Skin epidermis (tissue), 12 donors: ENCODE measurements around the gene OR10A6.

Experiments
- H3K27ac ChIP-seq, 21 experiments: fragments of 200-600 bp; sonication (generic) in 11 of 21; one replicate each; pipeline ENCODE4 v1.5.0; 2020; ENCODE audit warnings: mild to moderate bottlenecking in 3 of 21, inconsistent platforms in 2 of 21, moderate library complexity in 2 of 21
- H3K4me3 ChIP-seq, 7 experiments: fragments of 200-600 bp; sonication (generic) in 2 of 7; one replicate each; pipeline ENCODE4 v1.5.0; 2020; ENCODE audit warnings: inconsistent platforms in 2 of 7, mild to moderate bottlenecking in 2 of 7, moderate library complexity in 1 of 7

The OR10A6 gene

GRCh38 chr11:7931168-7931567, at the start of gene OR10A6:
OR10A6 (minus strand) TSS chr11:7931268; CDS start chr11:7928662, 2,606 bp downstream.
- Histone ChIP-seq H3K4me3 (no peak within 1 kb of the TSS), H3K27ac (no peak within 1 kb of the TSS)

- H3K4me3 ChIP-seq = no peak overlapping the region
- H3K27ac ChIP-seq = no peak overlapping the region
Observed at GRCh38 chr11:7977232-7977917, 46.3 kb upstream of the OR10A6 start.

GRCh38 chr11:7974668-7975067, 43.6 kb upstream of the OR10A6 start:
- Histone ChIP-seq H3K4me3 (no peak overlapping the region), H3K27ac (no peak overlapping the region)

GRCh38 chr11:7973011-7973410, 41.9 kb upstream of the OR10A6 start:
- H3K4me3 ChIP-seq = no peak overlapping the region
- H3K27ac ChIP-seq = no peak overlapping the region

- no peak overlapping the region for H3K4me3 ChIP-seq
- H3K27ac ChIP-seq = no peak overlapping the region
Observed at GRCh38 chr11:7971846-7972245, 40.8 kb upstream of the OR10A6 start.

GRCh38 chr11:7969756-7970646, 38.9 kb upstream of the OR10A6 start:
- Histone ChIP-seq H3K4me3 (no peak overlapping the region), H3K27ac (no peak overlapping the region)

- H3K4me3 ChIP-seq = no peak overlapping the region
Observed at GRCh38 chr11:7968686-7969085, 37.6 kb upstream of the OR10A6 start.

GRCh38 chr11:7967826-7968225, 36.8 kb upstream of the OR10A6 start:
- no peak overlapping the region for H3K4me3 ChIP-seq
- no peak overlapping the region for H3K27ac ChIP-seq

More at GRCh38 chr11:7968686-7969085, 37.6 kb upstream of the OR10A6 start:
- no peak overlapping the region for H3K27ac ChIP-seq

- Histone ChIP-seq H3K27ac (no peak overlapping the region), H3K4me3 (no peak overlapping the region)
Observed at GRCh38 chr11:7967097-7967496, 36.0 kb upstream of the OR10A6 start.

- peak within 1 kb of the TSS in 8 of 21 experiments; percentile 4 to 61 (median 42) for H3K27ac ChIP-seq
- no peak within 1 kb of the TSS for H3K4me3 ChIP-seq
Observed at GRCh38 chr11:7965386-7965785, 34.3 kb upstream of the OR10A6 start, which contains the start of gene NLRP10. NLRP10 (minus strand) TSS chr11:7965447; CDS start chr11:7963495, 1,952 bp downstream.

GRCh38 chr11:7964873-7965272, 33.8 kb upstream of the OR10A6 start:
- peak overlapping the region in 7 of 21 experiments; percentile 4 to 61 (median 44) for H3K27ac ChIP-seq

GRCh38 chr11:7964261-7964660, 33.2 kb upstream of the OR10A6 start:
- Histone ChIP-seq H3K4me3 (no peak overlapping the region), H3K27ac (peak overlapping the region in 4 of 21 experiments; percentile 24 to 61 (median 54))

More at GRCh38 chr11:7964873-7965272, 33.8 kb upstream of the OR10A6 start:
- H3K4me3 ChIP-seq = no peak overlapping the region

- Histone ChIP-seq H3K27ac (no peak overlapping the region), H3K4me3 (no peak overlapping the region)
Observed at GRCh38 chr11:7955191-7955590, 24.1 kb upstream of the OR10A6 start.

- Histone ChIP-seq H3K4me3 (no peak overlapping the region), H3K27ac (no peak overlapping the region)
Observed at GRCh38 chr11:7949934-7950333, 18.9 kb upstream of the OR10A6 start.

GRCh38 chr11:7944123-7944522, 13.1 kb upstream of the OR10A6 start:
- H3K27ac ChIP-seq = no peak overlapping the region

GRCh38 chr11:7941608-7942007, 10.5 kb upstream of the OR10A6 start, which contains the start of gene OR10A3:
OR10A3 (minus strand) TSS chr11:7941708; CDS start chr11:7939520, 2,188 bp downstream.
- no peak within 1 kb of the TSS for H3K4me3 ChIP-seq
- no peak within 1 kb of the TSS for H3K27ac ChIP-seq

More at GRCh38 chr11:7944123-7944522, 13.1 kb upstream of the OR10A6 start:
- H3K4me3 ChIP-seq = no peak overlapping the region

GRCh38 chr11:7941146-7941545, 10.1 kb upstream of the OR10A6 start:
- no peak overlapping the region for H3K4me3 ChIP-seq
- no peak overlapping the region for H3K27ac ChIP-seq

GRCh38 chr11:7936615-7937014, 5.5 kb upstream of the OR10A6 start:
- Histone ChIP-seq H3K27ac (no peak overlapping the region), H3K4me3 (no peak overlapping the region)

- Histone ChIP-seq H3K4me3 (no peak overlapping the region), H3K27ac (no peak overlapping the region)
Observed at GRCh38 chr11:7927635-7928034, 3.4 kb downstream of the OR10A6 start.

- Histone ChIP-seq H3K27ac (no peak overlapping the region), H3K4me3 (no peak overlapping the region)
Observed at GRCh38 chr11:7924536-7924935, 6.5 kb downstream of the OR10A6 start.

- H3K27ac ChIP-seq = no peak overlapping the region
- no peak overlapping the region for H3K4me3 ChIP-seq
Observed at GRCh38 chr11:7918141-7918540, 12.9 kb downstream of the OR10A6 start.
